Breast epithelium (tissue), 4 donors: Measurements from ENCODE around the gene MYO15A. TPM values are rescaled to one million over a fixed set of nuclear protein-coding genes. Genes with fewer than 3 reads are reported as not detected.

Experiments
- DNase-seq, 2 donors: peaks; one replicate each; pipeline ENCODE4 v3.0.0-alpha.2; 2019; ENCODE audit warnings: low spot score in 2 of 2
- H3K27ac ChIP-seq, 2 donors: fragments of 200-600 bp; sonication (generic) in 1 of 2; one replicate each; pipeline ENCODE4 v1.5.1; 2016 to 2019; ENCODE audit warnings: mild to moderate bottlenecking in 1 of 2
- H3K27me3 ChIP-seq, 2 donors: fragments of 200-600 bp; sonication (generic) in 1 of 2; one replicate each; pipeline versions ENCODE4 v1.5.1 to v1.6.0; 2017 to 2019; ENCODE audit warnings: control low read depth in 1 of 2, mild to moderate bottlenecking in 1 of 2
- H3K36me3 ChIP-seq: fragments of 200-600 bp; one replicate; pipeline ENCODE4 v1.5.1; 2019
- H3K4me1 ChIP-seq, 2 donors: fragments of 200-600 bp; sonication (generic); one replicate each; pipeline ENCODE4 v1.5.1; 2016 to 2019; ENCODE audit warnings: control low read depth in 1 of 2
- H3K4me3 ChIP-seq, 3 donors: fragments of 200-600 bp; sonication (generic); 1 replicate in 2 of 3; 2 replicates in 1 of 3; pipeline ENCODE4 v1.5.1; 2016 to 2019; ENCODE audit warnings: mild to moderate bottlenecking in 3 of 3, moderate library complexity in 2 of 3
- H3K9me3 ChIP-seq, 2 donors: fragments of 200-600 bp; sonication (generic) in 1 of 2; one replicate each; pipeline ENCODE4 v1.5.1; 2016 to 2019; ENCODE audit warnings: control low read depth in 1 of 2
- CTCF ChIP-seq, 3 donors: fragments of 450-650 bp; IDR thresholded peaks; one replicate each; pipeline ENCODE4 v1.5.1; 2016 to 2017; ENCODE audit warnings: antibody characterized with exemption in 3 of 3, mild to moderate bottlenecking in 3 of 3, moderate library complexity in 3 of 3
- POLR2A ChIP-seq: fragments of 450-650 bp; IDR thresholded peaks from one replicate; pipeline ENCODE4 v1.6.1; 2016; ENCODE audit warnings: antibody characterized with exemption, mild to moderate bottlenecking, moderate library complexity
- POLR2AphosphoS5 ChIP-seq, 3 donors: sonication (generic); formaldehyde crosslinking; IDR thresholded peaks; one replicate each; pipeline ENCODE4 v1.6.1; 2017; ENCODE audit warnings: antibody characterized with exemption in 3 of 3
- intact Hi-C: fragments of 100-400 bp; cut with DNase I; formaldehyde crosslinking; loops from one replicate; pipeline ENCODE4 v1.15.1; 2023; ENCODE audit warnings: low total_unique reads
- total RNA-seq, 3 donors: library from RNA; depleted of rRNA; stranded (reverse); fragments of >200 nt; gene quantifications; one replicate each; pipeline ENCODE4 v1.1.0, GENCODE V29; 2016

The MYO15A gene
- total RNA-seq, 3 donors from 2014 or later: 1.2 to 2.9 (median 2.2) TPM

DNA sequence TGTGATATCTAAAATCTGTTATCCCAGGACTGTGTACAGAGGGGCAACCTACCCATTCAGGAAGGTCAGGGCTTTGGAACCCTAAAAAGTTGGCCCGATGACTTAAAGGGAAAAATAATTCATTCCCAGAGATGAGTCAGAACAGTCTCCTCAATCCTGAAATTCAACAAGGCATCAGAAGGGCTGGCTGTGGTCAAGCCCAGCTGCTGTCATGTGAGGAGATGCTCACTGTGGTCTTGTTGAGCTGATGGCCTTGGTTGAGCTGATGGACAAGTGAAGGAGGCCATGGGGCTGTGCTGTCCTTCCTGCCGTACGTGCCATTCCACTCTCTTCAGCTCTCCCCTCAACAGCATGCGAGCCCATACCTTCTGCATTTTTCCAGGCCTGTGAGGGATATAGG lies 41.7 kb upstream of the MYO15A start:
- Histone ChIP-seq H3K9me3 (no peaks in the 10 kb centered on the region), H3K36me3 (no peaks in the 10 kb centered on the region), H3K4me3 (no peak overlapping the region), H3K27ac (no peak overlapping the region), H3K27me3 (no peaks in the 10 kb centered on the region), H3K4me1 (no peaks in the 10 kb centered on the region)
- DNase-seq: no peak
- intact Hi-C loops: no loop called here
- TF ChIP-seq POLR2A (no peak), CTCF (IDR thresholded peaks at IDR 0.05) (no peak), POLR2AphosphoS5 (IDR thresholded peaks at IDR 0.05) (no peak)

DNA sequence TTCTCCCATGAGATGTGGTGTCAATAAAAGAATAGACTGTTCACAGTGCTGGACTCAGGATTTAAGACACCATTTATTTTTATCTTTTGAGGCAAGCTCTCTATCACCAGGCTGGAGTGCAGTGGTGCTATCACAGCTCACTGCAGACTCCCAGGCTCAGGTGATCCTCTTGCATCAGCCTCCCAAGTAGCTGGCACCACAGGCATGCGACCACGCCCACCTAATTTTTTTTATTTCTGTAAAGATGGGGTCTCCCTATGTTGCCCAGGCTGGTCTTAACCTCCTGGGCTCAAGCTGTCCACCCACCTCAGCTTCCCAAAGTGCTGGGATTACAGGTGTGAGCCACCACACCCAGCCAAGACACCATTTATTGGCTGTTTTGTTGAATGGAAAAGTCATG lies 39.5 kb upstream of the MYO15A start:
- Histone ChIP-seq H3K27ac (no peak overlapping the region), H3K9me3 (no peaks in the 10 kb centered on the region), H3K27me3 (no peaks in the 10 kb centered on the region), H3K4me1 (no peaks in the 10 kb centered on the region), H3K36me3 (no peaks in the 10 kb centered on the region), H3K4me3 (no peak overlapping the region)
- no peak for DNase-seq
- intact Hi-C loops: no loop called here
- TF ChIP-seq POLR2AphosphoS5 (IDR thresholded peaks at IDR 0.05) (no peak), CTCF (IDR thresholded peaks at IDR 0.05) (no peak), POLR2A (no peak)

- intact Hi-C loops: loop anchor here (10.0 kb wide), 1 partner anchor 526 kb away; no protein-coding TSS in a partner anchor
These were observed 37.7 kb upstream of the MYO15A start for GRCh38 chr17:18070861-18071340.

GRCh38 chr17:18071751-18072150 lies 36.8 kb upstream of the MYO15A start:
- Histone ChIP-seq H3K27ac (no peak overlapping the region), H3K36me3 (no peaks in the 10 kb centered on the region), H3K4me3 (no peak overlapping the region), H3K4me1 (no peaks in the 10 kb centered on the region), H3K9me3 (no peaks in the 10 kb centered on the region), H3K27me3 (no peaks in the 10 kb centered on the region)
- DNase-seq: no peak
- TF ChIP-seq CTCF (IDR thresholded peaks at IDR 0.05) (no peak), POLR2AphosphoS5 (IDR thresholded peaks at IDR 0.05) (no peak), POLR2A (no peak)
- intact Hi-C loops: loop anchor here (10.0 kb wide), 1 partner anchor 527 kb away; no protein-coding TSS in a partner anchor

More at GRCh38 chr17:18070861-18071340, 37.7 kb upstream of the MYO15A start:
- Histone ChIP-seq H3K4me3 (peak overlapping the region in 2 of 3 donors; percentile 18 to 29), H3K4me1 (no peaks in the 10 kb centered on the region), H3K9me3 (no peaks in the 10 kb centered on the region), H3K36me3 (no peaks in the 10 kb centered on the region), H3K27me3 (no peaks in the 10 kb centered on the region), H3K27ac (no peak overlapping the region)
- no peak for TF ChIP-seq POLR2A
- no peak for TF ChIP-seq POLR2AphosphoS5 (IDR thresholded peaks at IDR 0.05)
- TF ChIP-seq CTCF (IDR thresholded peaks at IDR 0.05): no peak
- DNase-seq: no peak

GRCh38 chr17:18074566-18075272 lies 33.8 kb upstream of the MYO15A start:
- H3K36me3 ChIP-seq: no peaks in the 10 kb centered on the region
- H3K4me3 ChIP-seq: no peak overlapping the region
- no peak for TF ChIP-seq CTCF (IDR thresholded peaks at IDR 0.05)
- TF ChIP-seq POLR2AphosphoS5 (IDR thresholded peaks at IDR 0.05): no peak
- TF ChIP-seq POLR2A: no peak
- H3K27me3 ChIP-seq: no peaks in the 10 kb centered on the region
- H3K27ac ChIP-seq: no peak overlapping the region
- intact Hi-C loops: loop anchor here (10.0 kb wide), 1 partner anchor 530 kb away; no protein-coding TSS in a partner anchor
- no peak for DNase-seq
- no peaks in the 10 kb centered on the region for H3K4me1 ChIP-seq
- no peaks in the 10 kb centered on the region for H3K9me3 ChIP-seq
